Adrenal gland (tissue), 12 donors: Measurements from ENCODE around the gene UBE2O. TPM values are rescaled to one million over a fixed set of nuclear protein-coding genes. Genes with fewer than 3 reads are reported as not detected.

Experiments used
- DNase-seq, 7 donors: peaks; one replicate each; pipeline ENCODE4 v3.0.0-alpha.2; 2019 to 2020
- H3K27ac ChIP-seq, 5 donors: fragments of 200-600 bp; sonication (generic) in 4 of 5; 1 replicate in 3 of 5; 2 replicates in 2 of 5; pipeline versions ENCODE4 v1.5.1 to v1.8.0; 2016 to 2020; ENCODE audit warnings: mild to moderate bottlenecking in 1 of 5
- H3K27me3 ChIP-seq: fragments of 200-600 bp; 2 replicates; pipeline ENCODE4 v1.8.0; 2021
- H3K36me3 ChIP-seq, 2 donors: fragments of 200-600 bp; replicated peaks in 1 of 2; 1 replicate in 1 of 2; 2 replicates in 1 of 2; pipeline versions ENCODE4 v1.5.1 to v1.8.0; 2018 to 2022
- H3K4me1 ChIP-seq, 2 donors: fragments of 200-600 bp; replicated peaks in 1 of 2; 1 replicate in 1 of 2; 2 replicates in 1 of 2; pipeline versions ENCODE4 v1.5.1 to v1.8.0; 2018 to 2021
- H3K4me3 ChIP-seq, 4 donors: fragments of 200-600 bp; sonication (generic) in 3 of 4; one replicate each; pipeline ENCODE4 v1.5.1; 2016 to 2018
- H3K9me3 ChIP-seq, 3 donors: fragments of 200-600 bp; sonication (generic) in 1 of 3; replicated peaks in 1 of 3; 1 replicate in 2 of 3; 2 replicates in 1 of 3; pipeline versions ENCODE4 v1.5.1 to v1.8.0; 2016 to 2021
- CTCF ChIP-seq, 6 experiments: fragments of 450-650 bp in 4 of 6; fragments of 200-600 bp in 2 of 6; sonication (generic) in 1 of 6; IDR thresholded peaks; 1 replicate in 5 of 6; 2 replicates in 1 of 6; pipeline versions ENCODE4 v1.5.1 to v1.8.0; 2016 to 2021; ENCODE audit warnings: antibody characterized with exemption in 6 of 6, mild to moderate bottlenecking in 2 of 6, moderate library complexity in 1 of 6
- POLR2A ChIP-seq, 2 donors: fragments of 450-650 bp; IDR thresholded peaks; one replicate each; pipeline ENCODE4 v1.6.1; 2017; ENCODE audit warnings: antibody characterized with exemption in 2 of 2, mild to moderate bottlenecking in 2 of 2, moderate library complexity in 1 of 2
- WGBS, 4 donors: extraction: QIAGEN DNeasy Blood & Tissue Kit in 2 of 4; methylation state at CpG; one replicate each; pipeline versions ENCODE4 v1.1.5 to v1.1.7; 2013 to 2017; 5-methylcytosine and 5-hydroxymethylcytosine counted together
- intact Hi-C, 2 donors: fragments of 100-400 bp; cut with DNase I; formaldehyde crosslinking; loops; one replicate each; pipeline versions ENCODE4 v1.14.1 to v1.15.0; 2022 to 2023
- polyA plus RNA-seq, 3 donors: library from polyadenylated mRNA; stranded (reverse); fragments of 200-250 nt in 2 of 3; fragments of 350-450 nt in 1 of 3; fragmentation: Illumina TruSeq in 1 of 3; extraction: RNeasy Lipid Tissue Mini Kit (QIAGEN cat#74804) in 1 of 3; gene quantifications; one replicate each; pipeline ENCODE4 v1.2.3, GENCODE V29; 2013 to 2014
- total RNA-seq, 9 donors: library from RNA; depleted of rRNA in 4 of 9; stranded (reverse); fragments of >200 nt in 4 of 9; fragments of 120-200 nt in 1 of 9; fragmentation: NEBNext Ultra II Directional in 1 of 9; extraction: Animal tissue kit (Norgen Biotek cat#: 25700) in 1 of 9; gene quantifications; one replicate each; pipeline versions ENCODE4 v1.1.0 to v1.2.4, GENCODE V29; 2013 to 2023
- donor health status: healthy with polysubstance abuse.
- donor health status: Bipolar disorder and iron deficiency.
- donor health status: DM: yes; HTN: yes; CAD: no.
- donor health status: DM: no; HTN: no; CAD: no.
- donor health status: DM: no; HTN: no; CAD: no.
- donor health status: DM: yes; HTN: yes; CAD: no.

UBE2O gene
- total and polyA plus RNA-seq, 12 donors, result 9.8 to 21.8 (median 15.8) TPM

GRCh38 chr17:76411247-76411646 lies 41.7 kb downstream of the UBE2O start:
- Histone ChIP-seq H3K4me3 (no peak overlapping the region), H3K27me3 (no peaks in the 10 kb centered on the region), H3K36me3 (no peaks in the 10 kb centered on the region), H3K9me3 (no peaks in the 10 kb centered on the region), H3K27ac (no peak overlapping the region), H3K4me1 (peaks cover 1 to 13% of the 10 kb centered on the region in 2 donors)
- TF ChIP-seq POLR2A (IDR thresholded peaks at IDR 0.05) (no peak), CTCF (IDR thresholded peaks at IDR 0.05) (no peak)
- DNase-seq, result no peak
- WGBS, 4 donors, result 78 to 98% (median 93%) methylated on average over 2 to 5 of the region's 5 CpGs
- intact Hi-C loops, result no loop called here

- no peaks in the 10 kb centered on the region for H3K27me3 ChIP-seq
- TF ChIP-seq CTCF (IDR thresholded peaks at IDR 0.05), result no peak
- TF ChIP-seq POLR2A (IDR thresholded peaks at IDR 0.05), result no peak
- no peaks in the 10 kb centered on the region for H3K9me3 ChIP-seq
- no peak overlapping the region for H3K27ac ChIP-seq
- H3K4me3 ChIP-seq, result no peak overlapping the region
- WGBS, 4 donors, result 93 to 94% (median 94%) methylated on average over 13 to 15 of the region's 15 CpGs
- intact Hi-C loops, result no loop called here
- DNase-seq, result no peak
- no peaks in the 10 kb centered on the region for H3K36me3 ChIP-seq
- H3K4me1 ChIP-seq, result peaks cover 7 to 21% of the 10 kb centered on the region in 2 donors
These were observed 42.5 kb downstream of the UBE2O start for GRCh38 chr17:76410328-76410965.

GRCh38 chr17:76408037-76408849 lies 44.7 kb downstream of the UBE2O start:
- Histone ChIP-seq H3K4me3 (no peak overlapping the region), H3K9me3 (no peaks in the 10 kb centered on the region), H3K36me3 (peaks cover 0 to 3% of the 10 kb centered on the region in 2 donors), H3K27ac (no peak overlapping the region), H3K4me1 (peaks cover 7 to 22% of the 10 kb centered on the region in 2 donors), H3K27me3 (no peaks in the 10 kb centered on the region)
- DNase-seq, result peak; percentile 63 to 89 (median 72)
- intact Hi-C loops, result loop anchor here in 1 of 2 donors (10.0 kb wide), 2 partner anchors 47 to 97 kb away; partner anchors contain the start of genes RHBDF2 and UBE2O
- peak; percentile 56 to 86 (median 69) for TF ChIP-seq CTCF (IDR thresholded peaks at IDR 0.05)
- no peak for TF ChIP-seq POLR2A (IDR thresholded peaks at IDR 0.05)
- WGBS, 4 donors, result 63 to 80% (median 74%) methylated on average over 12 of the region's 12 CpGs

- no peaks in the 10 kb centered on the region for H3K27me3 ChIP-seq
- 83 to 90% (median 84%) methylated on average over 4 of the region's 4 CpGs for WGBS, 4 donors
- no peaks in the 10 kb centered on the region for H3K9me3 ChIP-seq
- H3K27ac ChIP-seq, result no peak overlapping the region
- intact Hi-C loops, result loop anchor here (2.0 to 10.0 kb wide), 3 partner anchors 47 to 97 kb away; partner anchors contain the start of genes RHBDF2 (in 1 of the 2) and UBE2O (in 1 of the 2)
- H3K4me1 ChIP-seq, result peaks cover 7 to 22% of the 10 kb centered on the region in 2 donors
- no peak for TF ChIP-seq POLR2A (IDR thresholded peaks at IDR 0.05)
- TF ChIP-seq CTCF (IDR thresholded peaks at IDR 0.05), result no peak
- H3K4me3 ChIP-seq, result no peak overlapping the region
- H3K36me3 ChIP-seq, result peaks cover 0 to 8% of the 10 kb centered on the region in 2 donors
- no peak for DNase-seq
These were observed 45.4 kb downstream of the UBE2O start for GRCh38 chr17:76407509-76407908.
